ENCODE measurements around the gene PTPRT. TPM values are rescaled to one million over a fixed set of nuclear protein-coding genes. Genes with fewer than 3 reads are reported as not detected.

The PTPRT gene
- total and polyA plus RNA-seq, 9 donors: under 0.01 to 3.2 (median 0.22) TPM; not detected in 1

- Histone ChIP-seq H3K4me3 (no peak overlapping the region), H3K9me3 (no peaks in the 10 kb centered on the region), H3K27ac (no peak overlapping the region), H3K4me1 (ENCODE audit: insufficient read depth) (no peaks in the 10 kb centered on the region), H3K36me3 (no peaks in the 10 kb centered on the region), H3K27me3 (no peaks in the 10 kb centered on the region)
- intact Hi-C loops (cut with DNase I): no loop called here
- TF ChIP-seq EP300 (IDR thresholded peaks at IDR 0.05) (no peak), POLR2A (IDR thresholded peaks at IDR 0.05) (no peak), CTCF (IDR thresholded peaks at IDR 0.05) (no peak)
- 55 to 66% (median 60%) methylated on average over 2 of the region's 2 CpGs for WGBS, 3 donors
- DNase-seq: no peak
Observed at GRCh38 chr20:42589976-42590639, 599.6 kb downstream of the PTPRT start.

GRCh38 chr20:42588847-42589246 lies 600.9 kb downstream of the PTPRT start:
- no peaks in the 10 kb centered on the region for H3K27me3 ChIP-seq

GRCh38 chr20:42587427-42587826 lies 602.3 kb downstream of the PTPRT start:
- WGBS, 3 donors: 53 to 68% (median 63%) methylated on average over 7 of the region's 7 CpGs
- no peak for TF ChIP-seq CTCF (IDR thresholded peaks at IDR 0.05)
- intact Hi-C loops (cut with DNase I): no loop called here
- no peak for DNase-seq
- no peak overlapping the region for H3K27ac ChIP-seq
- no peaks in the 10 kb centered on the region for H3K9me3 ChIP-seq
- no peaks in the 10 kb centered on the region for H3K36me3 ChIP-seq
- no peaks in the 10 kb centered on the region for H3K27me3 ChIP-seq
- H3K4me1 ChIP-seq (ENCODE audit: insufficient read depth): no peaks in the 10 kb centered on the region
- H3K4me3 ChIP-seq: no peak overlapping the region

More at GRCh38 chr20:42588847-42589246, 600.9 kb downstream of the PTPRT start:
- no peak for TF ChIP-seq POLR2A (IDR thresholded peaks at IDR 0.05)
- no peak for TF ChIP-seq CTCF (IDR thresholded peaks at IDR 0.05)
- no peak for TF ChIP-seq EP300 (IDR thresholded peaks at IDR 0.05)
- 78 to 86% (median 79%) methylated on average over 2 of the region's 2 CpGs for WGBS, 3 donors
- Histone ChIP-seq H3K9me3 (no peaks in the 10 kb centered on the region), H3K4me1 (ENCODE audit: insufficient read depth) (no peaks in the 10 kb centered on the region), H3K4me3 (no peak overlapping the region), H3K27ac (no peak overlapping the region), H3K36me3 (no peaks in the 10 kb centered on the region)
- no peak for DNase-seq
- intact Hi-C loops (cut with DNase I): no loop called here

- TF ChIP-seq CTCF (IDR thresholded peaks at IDR 0.05): no peak
- TF ChIP-seq EP300 (IDR thresholded peaks at IDR 0.05): no peak
- no peak for TF ChIP-seq POLR2A (IDR thresholded peaks at IDR 0.05)
- intact Hi-C loops (cut with DNase I): no loop called here
- H3K27ac ChIP-seq: no peak overlapping the region
- H3K9me3 ChIP-seq: no peaks in the 10 kb centered on the region
- WGBS, 3 donors: 70 to 80% (median 76%) methylated on average over 3 of the region's 3 CpGs
- no peak for DNase-seq
- H3K27me3 ChIP-seq: no peaks in the 10 kb centered on the region
- H3K4me1 ChIP-seq (ENCODE audit: insufficient read depth): no peaks in the 10 kb centered on the region
- H3K4me3 ChIP-seq: no peak overlapping the region
- H3K36me3 ChIP-seq: no peaks in the 10 kb centered on the region
Observed at GRCh38 chr20:42581311-42581710, 608.4 kb downstream of the PTPRT start.

All from ovary (tissue), 9 donors.